WI38 (cell line): ENCODE data around the gene DNAH5.

ENCODE experiments used
- H3K4me3 ChIP-seq: 2 replicates; pipeline ENCODE4 v1.5.1; 2011; ENCODE audit warnings: low read depth, mild to moderate bottlenecking, control low read depth, low read length
- TF ChIP-seq, protein P1 (sequence below): IDR thresholded peaks from 2 replicates; pipeline ENCODE4 v1.5.1; 2012; ENCODE audit warnings: low read depth, mild to moderate bottlenecking, control low read depth, low read length

Gene DNAH5

GRCh38 chr5:13698885-13699284, 245.6 kb downstream of the DNAH5 start:
- no peak overlapping the region for H3K4me3 ChIP-seq
- TF ChIP-seq, protein P1, sequence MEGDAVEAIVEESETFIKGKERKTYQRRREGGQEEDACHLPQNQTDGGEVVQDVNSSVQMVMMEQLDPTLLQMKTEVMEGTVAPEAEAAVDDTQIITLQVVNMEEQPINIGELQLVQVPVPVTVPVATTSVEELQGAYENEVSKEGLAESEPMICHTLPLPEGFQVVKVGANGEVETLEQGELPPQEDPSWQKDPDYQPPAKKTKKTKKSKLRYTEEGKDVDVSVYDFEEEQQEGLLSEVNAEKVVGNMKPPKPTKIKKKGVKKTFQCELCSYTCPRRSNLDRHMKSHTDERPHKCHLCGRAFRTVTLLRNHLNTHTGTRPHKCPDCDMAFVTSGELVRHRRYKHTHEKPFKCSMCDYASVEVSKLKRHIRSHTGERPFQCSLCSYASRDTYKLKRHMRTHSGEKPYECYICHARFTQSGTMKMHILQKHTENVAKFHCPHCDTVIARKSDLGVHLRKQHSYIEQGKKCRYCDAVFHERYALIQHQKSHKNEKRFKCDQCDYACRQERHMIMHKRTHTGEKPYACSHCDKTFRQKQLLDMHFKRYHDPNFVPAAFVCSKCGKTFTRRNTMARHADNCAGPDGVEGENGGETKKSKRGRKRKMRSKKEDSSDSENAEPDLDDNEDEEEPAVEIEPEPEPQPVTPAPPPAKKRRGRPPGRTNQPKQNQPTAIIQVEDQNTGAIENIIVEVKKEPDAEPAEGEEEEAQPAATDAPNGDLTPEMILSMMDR = no peak

DNA sequence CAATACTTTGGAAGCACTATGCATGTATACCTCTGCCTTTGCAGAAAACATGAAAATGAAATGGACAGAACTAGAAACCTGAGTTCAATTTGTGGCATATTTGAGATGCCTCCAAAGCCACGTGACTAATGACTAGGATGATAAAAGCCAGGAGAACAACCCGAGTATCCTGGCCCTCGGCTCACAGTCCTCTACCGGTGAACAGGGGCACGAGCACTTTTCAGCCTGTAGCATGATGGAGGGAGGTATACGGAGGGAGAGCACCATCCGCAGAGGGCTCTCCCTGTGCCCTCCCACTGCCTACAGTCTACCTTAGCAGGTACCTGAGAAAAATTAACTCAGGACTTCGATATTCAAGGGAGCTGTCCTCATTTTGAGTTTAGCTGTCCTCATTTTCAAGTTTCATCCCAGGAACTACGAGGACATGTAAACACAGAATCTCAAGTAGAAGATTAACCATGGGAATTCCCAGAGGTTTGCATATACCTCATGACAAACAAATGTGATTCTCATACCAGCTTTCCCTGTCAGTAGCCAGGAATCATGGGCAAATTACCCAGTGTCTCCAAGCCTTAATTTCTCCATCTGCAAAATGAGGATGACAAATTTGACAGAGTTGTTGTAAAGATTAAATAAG, 249.3 kb downstream of the DNAH5 start:
- TF ChIP-seq, protein P1 = no peak
- H3K4me3 ChIP-seq = no peak overlapping the region

DNA sequence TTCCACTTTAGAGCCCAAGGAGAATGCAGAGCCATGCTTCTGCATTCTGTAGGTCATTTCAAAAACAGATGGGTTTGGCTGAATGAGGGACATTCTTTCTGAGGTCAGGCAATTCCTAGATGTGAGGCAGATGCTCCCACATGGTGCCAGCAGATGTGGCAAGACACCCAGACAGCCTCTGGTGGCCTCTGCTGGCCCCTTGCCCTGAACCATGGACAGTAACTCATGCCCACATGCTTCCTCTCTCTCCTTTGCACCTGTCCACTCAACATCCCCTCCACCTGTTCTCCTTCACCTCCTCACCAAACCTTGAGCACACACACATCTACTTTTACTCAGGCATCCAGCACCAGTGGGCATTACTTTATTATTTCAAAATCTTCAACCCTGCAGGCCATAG, 252.3 kb downstream of the DNAH5 start:
- no peak overlapping the region for H3K4me3 ChIP-seq
- TF ChIP-seq, protein P1 = no peak

GRCh38 chr5:13676531-13676930, 268.0 kb downstream of the DNAH5 start:
- no peak overlapping the region for H3K4me3 ChIP-seq
- TF ChIP-seq, protein P1 = no peak

GRCh38 chr5:13674391-13674790, 270.1 kb downstream of the DNAH5 start:
- TF ChIP-seq, protein P1 = no peak
- H3K4me3 ChIP-seq = no peak overlapping the region

GRCh38 chr5:13673511-13673910, 271.0 kb downstream of the DNAH5 start:
- TF ChIP-seq, protein P1 = no peak

GRCh38 chr5:13664377-13664776, 280.1 kb downstream of the DNAH5 start:
- TF ChIP-seq, protein P1 = no peak
- 0 out of 2 replicates have a peak overlapping the region, but pooled peaks have one; percentile 3 for H3K4me3 ChIP-seq

More at GRCh38 chr5:13673511-13673910, 271.0 kb downstream of the DNAH5 start:
- no peak overlapping the region for H3K4me3 ChIP-seq
